ENCODE results near the gene KRTAP9-1. TPM values are rescaled to one million over a fixed set of nuclear protein-coding genes. Genes with fewer than 3 reads are reported as not detected.
"Not testable (repeated sequence)": the region's sequence is repeated elsewhere in the genome, so short reads cannot be mapped to it uniquely, and the experiment has no call there.

The KRTAP9-1 gene
- total RNA-seq, 4 donors from 2014 or later = not detected

DNA sequence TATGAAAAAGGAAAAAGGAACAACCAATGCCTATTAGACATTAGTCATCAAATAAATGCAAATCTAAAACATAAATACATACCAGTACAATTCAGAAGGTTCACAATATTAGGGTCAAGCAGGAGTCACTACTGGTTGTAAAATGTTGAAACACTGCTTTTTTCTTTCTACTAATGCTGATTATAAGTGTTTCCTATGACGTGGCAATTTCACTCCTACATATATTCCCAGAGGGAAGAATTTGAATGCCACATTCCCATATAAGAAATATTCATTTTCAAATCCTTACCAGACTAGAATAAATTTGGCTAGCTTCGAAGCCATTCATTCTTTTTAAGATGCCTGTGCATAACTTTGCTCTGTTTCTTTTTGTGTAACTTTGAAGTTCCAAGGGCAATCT, 34.1 kb downstream of the KRTAP9-1 start:
- DNase-seq (ENCODE audit: low spot score in 2 of 2) = no peak
- Histone ChIP-seq H3K4me3 (no peak overlapping the region), H3K27ac (no peak overlapping the region), H3K36me3 (no peaks in the 10 kb centered on the region), H3K4me1 (no peaks in the 10 kb centered on the region), H3K27me3 (no peaks in the 10 kb centered on the region), H3K9me3 (no peaks in the 10 kb centered on the region)
- WGBS, 2 donors = 40 to 45% methylated on average over 2 of the region's 2 CpGs
- TF ChIP-seq, protein P1, sequence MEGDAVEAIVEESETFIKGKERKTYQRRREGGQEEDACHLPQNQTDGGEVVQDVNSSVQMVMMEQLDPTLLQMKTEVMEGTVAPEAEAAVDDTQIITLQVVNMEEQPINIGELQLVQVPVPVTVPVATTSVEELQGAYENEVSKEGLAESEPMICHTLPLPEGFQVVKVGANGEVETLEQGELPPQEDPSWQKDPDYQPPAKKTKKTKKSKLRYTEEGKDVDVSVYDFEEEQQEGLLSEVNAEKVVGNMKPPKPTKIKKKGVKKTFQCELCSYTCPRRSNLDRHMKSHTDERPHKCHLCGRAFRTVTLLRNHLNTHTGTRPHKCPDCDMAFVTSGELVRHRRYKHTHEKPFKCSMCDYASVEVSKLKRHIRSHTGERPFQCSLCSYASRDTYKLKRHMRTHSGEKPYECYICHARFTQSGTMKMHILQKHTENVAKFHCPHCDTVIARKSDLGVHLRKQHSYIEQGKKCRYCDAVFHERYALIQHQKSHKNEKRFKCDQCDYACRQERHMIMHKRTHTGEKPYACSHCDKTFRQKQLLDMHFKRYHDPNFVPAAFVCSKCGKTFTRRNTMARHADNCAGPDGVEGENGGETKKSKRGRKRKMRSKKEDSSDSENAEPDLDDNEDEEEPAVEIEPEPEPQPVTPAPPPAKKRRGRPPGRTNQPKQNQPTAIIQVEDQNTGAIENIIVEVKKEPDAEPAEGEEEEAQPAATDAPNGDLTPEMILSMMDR (IDR thresholded peaks at IDR 0.05) = no peak
- TF ChIP-seq EP300 (IDR thresholded peaks at IDR 0.05) (no peak), POLR2A (IDR thresholded peaks at IDR 0.05) (no peak)

DNA sequence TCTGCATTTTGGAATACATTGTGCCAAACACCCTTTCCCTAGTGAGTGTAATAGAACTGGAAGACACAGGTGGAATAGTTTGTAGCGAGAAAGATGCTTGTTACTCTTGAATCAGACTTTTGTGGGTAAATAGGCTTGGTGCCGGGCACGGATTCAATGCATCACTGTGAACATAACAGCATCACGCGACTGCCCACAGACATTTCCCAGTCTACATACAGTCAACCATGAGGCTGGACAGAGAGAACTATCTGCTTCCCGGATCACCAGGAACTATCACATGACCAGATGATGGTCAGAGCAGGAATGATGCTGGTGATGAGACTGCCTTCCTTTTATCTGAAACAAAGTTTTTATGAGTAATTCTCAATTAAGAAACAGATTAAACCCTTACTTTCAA, 36.4 kb downstream of the KRTAP9-1 start:
- 90 to 95% methylated on average over 6 of the region's 6 CpGs for WGBS, 2 donors
- no peak for DNase-seq (ENCODE audit: low spot score in 2 of 2)

DNA sequence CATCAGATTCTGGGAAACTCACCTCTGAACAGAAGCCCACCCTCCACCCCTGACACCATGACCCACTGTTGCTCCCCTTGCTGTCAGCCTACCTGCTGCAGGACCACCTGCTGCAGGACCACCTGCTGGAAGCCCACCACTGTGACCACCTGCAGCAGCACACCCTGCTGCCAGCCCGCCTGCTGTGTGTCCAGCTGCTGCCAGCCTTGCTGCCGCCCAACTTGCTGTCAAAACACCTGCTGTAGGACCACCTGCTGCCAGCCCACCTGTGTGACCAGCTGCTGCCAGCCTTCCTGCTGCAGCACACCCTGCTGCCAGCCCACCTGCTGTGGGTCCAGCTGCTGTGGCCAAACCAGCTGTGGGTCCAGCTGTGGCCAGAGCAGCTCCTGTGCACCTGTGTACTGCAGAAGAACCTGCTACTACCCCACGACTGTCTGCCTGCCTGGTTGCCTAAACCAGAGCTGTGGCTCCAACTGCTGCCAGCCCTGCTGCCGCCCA, 37.0 kb downstream of the KRTAP9-1 start, which contains the start of gene KRTAP9-2:
Gene KRTAP9-2 (plus strand): TSS at position 51 of the 498 bp plus-strand sequence. CDS start 7 bp downstream, at position 58.
- not testable (repeated sequence) for H3K4me3 ChIP-seq; H3K27me3 ChIP-seq; H3K4me1 ChIP-seq; DNase-seq (ENCODE audit: low spot score in 2 of 2); H3K27ac ChIP-seq; H3K9me3 ChIP-seq; H3K36me3 ChIP-seq
- 58% methylated on average over 3 of the region's 4 CpGs; no CpG with 5 or more reads in 1 of the 2 donors for WGBS, 2 donors

More for the DNA sequence above, 36.4 kb downstream of the KRTAP9-1 start:
- Histone ChIP-seq H3K4me3 (no peak overlapping the region), H3K36me3 (no peaks in the 10 kb centered on the region), H3K27ac (no peak overlapping the region), H3K9me3 (no peaks in the 10 kb centered on the region), H3K4me1 (no peaks in the 10 kb centered on the region), H3K27me3 (no peaks in the 10 kb centered on the region)
- TF ChIP-seq POLR2A (IDR thresholded peaks at IDR 0.05) = no peak
- no peak for TF ChIP-seq EP300 (IDR thresholded peaks at IDR 0.05)
- TF ChIP-seq, protein P1 (IDR thresholded peaks at IDR 0.05) = no peak

DNA sequence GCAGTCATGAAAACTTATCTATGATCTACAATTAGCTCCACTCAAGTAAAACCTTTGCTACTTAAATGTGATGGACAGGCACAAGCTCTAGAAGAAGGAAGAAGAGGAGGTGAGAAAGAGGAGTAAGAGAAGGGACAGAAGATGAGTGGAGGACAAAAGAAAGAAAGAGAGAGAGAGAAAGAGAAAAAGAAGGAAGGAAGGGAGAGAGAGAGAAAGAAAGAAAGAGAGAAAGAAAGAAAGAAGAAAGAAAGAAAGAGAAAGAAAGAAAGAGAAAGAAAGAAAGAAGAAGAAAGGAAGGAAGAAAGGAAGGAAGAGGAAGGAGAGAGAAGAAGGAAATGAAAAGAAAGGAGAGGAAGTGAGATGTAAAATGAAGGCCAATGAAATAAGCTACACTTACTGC, 40.4 kb downstream of the KRTAP9-1 start:
- H3K27ac ChIP-seq = no peak overlapping the region
- no peak for TF ChIP-seq EP300 (IDR thresholded peaks at IDR 0.05)
- TF ChIP-seq POLR2A (IDR thresholded peaks at IDR 0.05) = no peak
- TF ChIP-seq, protein P1 (IDR thresholded peaks at IDR 0.05) = no peak
- no peak for DNase-seq (ENCODE audit: low spot score in 2 of 2)

DNA sequence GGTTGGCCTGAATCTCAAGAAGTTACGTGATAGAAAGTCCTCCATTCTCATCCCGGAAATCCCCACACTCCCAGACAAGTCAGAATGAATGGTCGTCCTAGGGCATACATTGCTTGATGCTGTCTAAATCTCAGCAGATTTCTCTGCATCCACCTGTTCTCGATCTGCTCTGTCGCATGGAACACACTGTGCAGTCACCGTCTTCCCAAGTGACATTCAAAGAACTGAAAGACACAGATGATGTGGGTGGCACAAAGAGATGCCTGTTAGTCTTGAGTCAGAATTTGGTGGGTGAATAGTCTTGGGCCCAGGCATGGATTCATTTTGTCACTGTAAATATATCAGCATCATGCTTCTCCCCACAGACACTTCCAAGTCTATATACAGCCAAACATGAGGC, 42.0 kb downstream of the KRTAP9-1 start:
- Histone ChIP-seq H3K27me3 (peaks cover 0 to 7% of the 10 kb centered on the region in 2 donors), H3K27ac (no peak overlapping the region), H3K9me3 (no peaks in the 10 kb centered on the region), H3K4me3 (no peak overlapping the region), H3K4me1 (no peaks in the 10 kb centered on the region), H3K36me3 (no peaks in the 10 kb centered on the region)
- 79 to 84% methylated on average over 6 of the region's 6 CpGs for WGBS, 2 donors
- no peak for DNase-seq (ENCODE audit: low spot score in 2 of 2)
- no peak for TF ChIP-seq EP300 (IDR thresholded peaks at IDR 0.05)
- TF ChIP-seq, protein P1 (IDR thresholded peaks at IDR 0.05) = no peak
- TF ChIP-seq POLR2A (IDR thresholded peaks at IDR 0.05) = no peak

More for the DNA sequence above, 40.4 kb downstream of the KRTAP9-1 start:
- H3K9me3 ChIP-seq = no peaks in the 10 kb centered on the region
- H3K4me3 ChIP-seq = no peak overlapping the region
- peaks cover 0 to 7% of the 10 kb centered on the region in 2 donors for H3K27me3 ChIP-seq
- H3K36me3 ChIP-seq = no peaks in the 10 kb centered on the region
- no peaks in the 10 kb centered on the region for H3K4me1 ChIP-seq

DNA sequence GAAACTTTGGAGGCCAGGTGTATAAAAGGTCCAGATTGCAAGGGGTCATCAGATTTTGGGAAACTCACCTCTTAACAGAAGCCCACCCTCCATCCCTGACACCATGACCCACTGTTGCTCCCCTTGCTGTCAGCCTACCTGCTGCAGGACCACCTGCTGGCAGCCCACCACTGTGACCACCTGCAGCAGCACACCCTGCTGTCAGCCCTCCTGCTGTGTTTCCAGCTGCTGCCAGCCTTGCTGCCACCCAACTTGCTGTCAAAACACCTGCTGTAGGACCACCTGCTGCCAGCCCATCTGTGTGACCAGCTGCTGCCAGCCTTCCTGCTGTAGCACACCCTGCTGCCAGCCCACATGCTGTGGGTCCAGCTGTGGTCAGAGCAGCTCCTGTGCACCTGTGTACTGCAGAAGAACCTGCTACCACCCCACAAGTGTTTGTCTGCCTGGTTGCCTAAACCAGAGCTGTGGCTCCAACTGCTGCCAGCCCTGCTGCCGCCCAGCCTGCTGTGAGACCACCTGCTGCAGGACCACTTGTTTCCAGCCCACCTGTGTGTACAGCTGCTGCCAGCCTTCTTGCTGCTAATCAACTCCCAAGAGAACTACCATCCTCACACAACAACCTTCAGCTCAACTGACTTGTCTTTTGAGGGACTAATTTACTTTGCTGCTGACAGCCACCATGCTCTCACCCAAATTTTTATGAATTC, 42.9 kb downstream of the KRTAP9-1 start, which contains the start of gene KRTAP9-3:
Gene KRTAP9-3 (plus strand): TSS at position 51 of the 707 bp plus-strand sequence. CDS start 53 bp downstream, at position 104.
- not testable (repeated sequence) for H3K36me3 ChIP-seq, H3K4me3 ChIP-seq
- 100% methylated on average over 1 of the region's 1 CpG for WGBS, 2 donors

DNA sequence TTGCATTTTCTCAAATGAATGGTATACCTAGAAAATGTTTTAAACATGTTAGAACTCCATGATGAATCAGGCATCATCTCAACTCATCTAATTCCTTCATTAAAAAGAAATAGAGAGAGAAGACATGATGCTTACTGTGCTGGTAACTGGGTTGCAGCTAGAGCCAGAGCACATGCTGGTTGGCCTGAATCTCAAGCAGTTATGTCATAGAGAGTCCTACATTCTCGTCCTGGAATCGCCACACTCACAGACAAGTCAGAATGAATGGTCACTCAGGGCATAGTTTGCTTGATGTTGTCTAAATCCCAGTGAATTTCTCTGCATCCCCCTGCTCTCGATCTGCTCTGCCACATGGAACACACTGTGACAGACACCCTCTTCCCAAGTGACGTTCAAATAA, 47.4 kb downstream of the KRTAP9-1 start:
- H3K4me1 ChIP-seq; H3K4me3 ChIP-seq; DNase-seq (ENCODE audit: low spot score in 2 of 2); H3K36me3 ChIP-seq; H3K9me3 ChIP-seq; H3K27ac ChIP-seq; H3K27me3 ChIP-seq: not testable (repeated sequence)
- WGBS, 2 donors = 60 to 74% methylated on average over 4 of the region's 4 CpGs

More for the DNA sequence above, 42.9 kb downstream of the KRTAP9-1 start, which contains the start of gene KRTAP9-3:
- H3K9me3 ChIP-seq; DNase-seq (ENCODE audit: low spot score in 2 of 2); H3K27ac ChIP-seq; H3K4me1 ChIP-seq; H3K27me3 ChIP-seq: not testable (repeated sequence)

DNA sequence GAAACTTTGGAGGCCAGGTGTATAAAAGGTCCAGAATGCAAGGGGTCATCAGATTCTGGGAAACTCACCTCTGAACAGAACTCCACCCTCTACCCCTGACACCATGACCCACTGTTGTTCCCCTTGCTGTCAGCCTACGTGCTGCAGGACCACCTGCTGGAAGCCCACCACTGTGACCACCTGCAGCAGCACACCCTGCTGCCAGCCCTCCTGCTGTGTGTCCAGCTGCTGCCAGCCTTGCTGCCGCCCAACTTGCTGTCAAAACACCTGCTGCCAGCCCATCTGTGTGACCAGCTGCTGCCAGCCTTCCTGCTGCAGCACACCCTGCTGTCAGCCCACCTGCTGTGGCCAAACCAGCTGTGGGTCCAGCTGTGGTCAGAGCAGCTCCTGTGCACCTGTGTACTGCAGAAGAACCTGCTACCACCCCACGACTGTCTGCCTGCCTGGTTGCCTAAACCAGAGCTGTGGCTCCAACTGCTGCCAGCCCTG, 48.3 kb downstream of the KRTAP9-1 start, which contains the start of gene KRTAP9-8:
Gene KRTAP9-8 (plus strand): TSS at position 51 of the 489 bp plus-strand sequence. CDS start 53 bp downstream, at position 104.
- DNase-seq (ENCODE audit: low spot score in 2 of 2) = not testable (repeated sequence)
- WGBS, 2 donors = 56 to 63% methylated on average over 2 of the region's 3 CpGs

More for the DNA sequence above, 48.3 kb downstream of the KRTAP9-1 start, which contains the start of gene KRTAP9-8:
- H3K36me3 ChIP-seq, H3K4me1 ChIP-seq, H3K27ac ChIP-seq, H3K4me3 ChIP-seq, H3K9me3 ChIP-seq, H3K27me3 ChIP-seq: not testable (repeated sequence)

Measured in tibial nerve (tissue), 4 donors.